GM12801 (cell line): ENCODE data around the gene ZNF385A.

ENCODE experiments used
- CTCF ChIP-seq: IDR thresholded peaks from one replicate; pipeline ENCODE4 v1.5.1; 2011; ENCODE audit warnings: control low read depth; ENCODE audit not compliant: insufficient read length; ENCODE audit errors: extremely low read depth

ZNF385A gene

DNA sequence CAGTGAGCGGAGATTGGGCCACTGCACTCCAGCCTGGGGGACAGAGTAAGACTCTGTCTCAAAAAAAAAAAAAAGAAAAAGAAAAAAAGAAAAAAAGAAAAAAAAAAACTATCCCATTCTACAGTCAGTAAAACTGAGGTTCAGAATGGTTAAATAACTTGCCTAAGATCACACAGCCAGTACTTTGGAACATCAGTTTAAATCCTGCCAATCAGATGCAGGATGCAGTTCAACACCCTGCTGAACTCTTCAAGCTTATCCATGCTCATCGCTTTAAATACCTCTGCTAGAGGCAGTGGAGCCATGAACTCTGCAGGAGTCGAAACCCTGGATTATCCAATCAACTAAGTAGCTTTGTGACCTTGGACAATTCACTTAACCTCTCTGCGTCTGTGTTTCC, 3.4 kb downstream of the ZNF385A start:
- TF ChIP-seq CTCF = no peak

GRCh38 chr12:54379398-54380201, 4.9 kb downstream of the ZNF385A start:
- TF ChIP-seq CTCF = peak; percentile 95

GRCh38 chr12:54378796-54379397, 5.6 kb downstream of the ZNF385A start:
- TF ChIP-seq CTCF = no peak

DNA sequence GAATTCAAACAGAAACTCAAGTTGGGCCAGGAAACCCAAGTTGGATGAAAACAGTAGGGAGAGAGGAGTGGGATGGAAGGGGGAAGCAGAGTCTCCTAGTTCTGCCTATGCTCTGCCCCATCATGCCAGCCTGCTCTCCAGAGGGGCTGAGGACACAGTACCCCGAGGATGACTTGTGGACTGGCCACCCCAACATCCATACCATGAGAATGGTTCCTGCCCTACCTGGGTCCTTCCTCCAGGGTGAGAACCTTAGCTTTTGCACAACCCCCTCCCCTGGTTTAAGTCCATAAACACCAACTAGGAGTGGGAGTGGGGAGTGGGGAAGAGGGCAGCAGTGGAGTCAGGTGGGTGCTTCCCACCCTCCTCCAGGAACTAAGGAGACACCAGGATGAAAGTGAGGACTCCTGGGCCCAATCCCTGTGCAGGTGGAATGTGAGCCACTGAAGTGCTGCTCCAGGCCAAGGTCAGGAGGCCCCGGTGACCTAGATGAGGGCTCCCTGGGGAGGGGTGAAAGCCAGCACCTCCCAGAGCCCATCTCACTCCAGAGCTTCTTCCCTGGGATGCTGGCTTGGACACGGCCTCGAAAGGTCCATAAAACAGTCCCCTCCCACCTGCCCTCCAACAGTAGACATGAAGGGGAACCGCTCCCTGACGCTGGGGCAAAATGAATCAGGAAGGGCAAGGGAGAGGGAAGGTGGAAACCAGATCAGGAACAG, 6.6 kb downstream of the ZNF385A start:
- TF ChIP-seq CTCF = no peak

GRCh38 chr12:54377007-54377406, 7.5 kb downstream of the ZNF385A start:
- no peak for TF ChIP-seq CTCF

GRCh38 chr12:54376596-54376995, 7.9 kb downstream of the ZNF385A start:
- TF ChIP-seq CTCF = no peak

- TF ChIP-seq CTCF = no peak
These were observed 9.3 kb downstream of the ZNF385A start for GRCh38 chr12:54375259-54375579.
